ENCODE data around the gene HLA-DQA1. TPM values are rescaled to one million over a fixed set of nuclear protein-coding genes. Genes with fewer than 3 reads are reported as not detected.
"Not testable (repeated sequence)": the region's sequence is repeated elsewhere in the genome, so short reads cannot be mapped to it uniquely, and the experiment has no call there.

HLA-DQA1 gene
- total RNA-seq, 1 donor from 2014 or later: 6.3 TPM

GRCh38 chr6:32666420-32667300, 29.5 kb downstream of the HLA-DQA1 start, which contains the start of gene HLA-DQB1:
Gene HLA-DQB1 (minus strand): TSS chr6:32666657. CDS start chr6:32666607, 50 bp downstream.
- peak within 1 kb of the TSS; percentile 81 for H3K4me3 Mint-ChIP-seq (ENCODE audit: low read depth)
- H3K27ac Mint-ChIP-seq: peak within 1 kb of the TSS; percentile 74
- H3K36me3 Mint-ChIP-seq (ENCODE audit: low read depth): peaks cover 19% of the 10 kb centered on the region
- intact Hi-C loops (cut with micrococcal nuclease): loop anchor here (2.0 kb wide), 1 partner anchor 44 kb away; no protein-coding TSS in a partner anchor
- peak; percentile 46 for DNase-seq (ENCODE audit: low spot score)
- peaks cover 46% of the 10 kb centered on the region for H3K4me1 Mint-ChIP-seq (ENCODE audit: low read depth)
- peaks cover under 1% of the 10 kb centered on the region for H3K9me3 Mint-ChIP-seq
- peaks cover 35% of the 10 kb centered on the region for H3K27me3 Mint-ChIP-seq (ENCODE audit: low read depth)

- Mint-ChIP-seq H3K4me3 (ENCODE audit: low read depth) (no peak overlapping the region), H3K4me1 (ENCODE audit: low read depth) (peaks cover 46% of the 10 kb centered on the region), H3K9me3 (peaks cover 7% of the 10 kb centered on the region), H3K36me3 (ENCODE audit: low read depth) (peaks cover 9% of the 10 kb centered on the region), H3K27ac (no peak overlapping the region), H3K27me3 (ENCODE audit: low read depth) (peaks cover 27% of the 10 kb centered on the region)
- peak; percentile 39 for DNase-seq (ENCODE audit: low spot score)
- intact Hi-C loops (cut with micrococcal nuclease): no loop called here
Measured at GRCh38 chr6:32668226-32668747, 31.1 kb downstream of the HLA-DQA1 start.

DNA sequence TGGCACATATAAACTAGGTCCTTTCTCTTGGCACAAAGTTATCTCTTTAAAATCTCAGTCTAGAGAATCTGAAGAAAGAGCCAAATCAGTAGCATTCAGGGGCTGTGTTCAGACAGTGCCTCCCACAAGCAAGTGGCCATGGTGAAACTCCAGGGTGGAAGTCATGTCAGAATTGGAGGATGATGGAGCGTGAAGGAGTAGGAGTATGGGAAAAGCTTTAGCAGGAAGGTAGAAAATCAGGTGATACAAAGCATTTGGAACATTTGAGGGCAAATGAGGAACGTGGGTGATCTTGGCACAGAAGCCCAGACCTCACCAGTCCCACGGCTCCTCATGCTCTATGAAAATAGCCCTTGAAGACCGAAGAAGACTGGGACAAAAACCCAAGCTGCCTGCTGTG, 32.0 kb downstream of the HLA-DQA1 start:
- DNase-seq (ENCODE audit: low spot score): no peak
- intact Hi-C loops (cut with micrococcal nuclease): no loop called here
- peaks cover 9% of the 10 kb centered on the region for H3K9me3 Mint-ChIP-seq
- peaks cover 3% of the 10 kb centered on the region for H3K36me3 Mint-ChIP-seq (ENCODE audit: low read depth)
- H3K4me1 Mint-ChIP-seq (ENCODE audit: low read depth): peaks cover 41% of the 10 kb centered on the region
- no peak overlapping the region for H3K4me3 Mint-ChIP-seq (ENCODE audit: low read depth)
- H3K27me3 Mint-ChIP-seq (ENCODE audit: low read depth): peaks cover 26% of the 10 kb centered on the region
- no peak overlapping the region for H3K27ac Mint-ChIP-seq

DNA sequence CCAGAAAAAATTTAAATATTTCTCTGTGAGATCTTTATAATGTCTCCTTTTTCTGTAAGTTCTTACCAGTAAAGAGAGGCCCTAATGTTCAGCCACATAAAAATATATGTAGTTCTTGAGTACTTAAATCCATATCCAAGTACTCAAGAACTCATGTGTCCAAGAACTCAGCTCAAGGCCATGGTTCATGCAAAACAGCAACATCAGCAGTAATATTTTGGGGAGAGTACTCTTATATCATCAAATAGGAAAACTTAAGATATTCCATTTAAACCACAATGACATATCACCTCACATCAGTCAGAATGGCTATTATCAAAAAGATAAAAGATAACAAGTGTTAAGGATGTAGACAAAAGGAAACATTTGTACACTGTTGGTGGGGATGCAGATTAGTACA, 32.7 kb downstream of the HLA-DQA1 start:
- Mint-ChIP-seq H3K27ac (no peak overlapping the region), H3K36me3 (ENCODE audit: low read depth) (no peaks in the 10 kb centered on the region), H3K4me1 (ENCODE audit: low read depth) (peaks cover 38% of the 10 kb centered on the region), H3K9me3 (peaks cover 9% of the 10 kb centered on the region), H3K4me3 (ENCODE audit: low read depth) (no peak overlapping the region), H3K27me3 (ENCODE audit: low read depth) (peaks cover 29% of the 10 kb centered on the region)
- DNase-seq (ENCODE audit: low spot score): no peak
- intact Hi-C loops (cut with micrococcal nuclease): no loop called here

DNA sequence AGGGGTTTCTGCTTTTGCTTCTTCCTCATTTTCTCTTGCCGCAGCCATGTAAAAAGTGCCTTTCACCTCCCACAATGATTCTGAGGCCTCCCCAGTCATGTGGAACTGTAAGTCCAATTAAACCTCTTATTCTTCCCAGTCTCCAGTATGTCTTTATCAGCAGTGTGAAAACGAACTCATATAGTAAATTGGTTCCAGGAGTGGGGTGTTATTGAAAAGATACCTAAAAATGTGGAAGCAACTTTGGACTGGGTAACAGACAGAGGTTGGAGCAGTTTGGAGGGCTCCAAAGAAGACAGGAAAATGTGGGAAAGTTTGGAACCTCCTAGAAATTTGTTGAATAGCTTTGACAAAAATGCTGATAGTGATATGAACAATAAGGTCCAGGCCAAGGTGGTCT, 34.7 kb downstream of the HLA-DQA1 start:
- H3K27me3 Mint-ChIP-seq (ENCODE audit: low read depth): peaks cover 36% of the 10 kb centered on the region
- H3K36me3 Mint-ChIP-seq (ENCODE audit: low read depth); H3K27ac Mint-ChIP-seq; H3K4me3 Mint-ChIP-seq (ENCODE audit: low read depth); H3K9me3 Mint-ChIP-seq; intact Hi-C loops (cut with micrococcal nuclease); DNase-seq (ENCODE audit: low spot score): not testable (repeated sequence)
- peaks cover 21% of the 10 kb centered on the region for H3K4me1 Mint-ChIP-seq (ENCODE audit: low read depth)

DNA sequence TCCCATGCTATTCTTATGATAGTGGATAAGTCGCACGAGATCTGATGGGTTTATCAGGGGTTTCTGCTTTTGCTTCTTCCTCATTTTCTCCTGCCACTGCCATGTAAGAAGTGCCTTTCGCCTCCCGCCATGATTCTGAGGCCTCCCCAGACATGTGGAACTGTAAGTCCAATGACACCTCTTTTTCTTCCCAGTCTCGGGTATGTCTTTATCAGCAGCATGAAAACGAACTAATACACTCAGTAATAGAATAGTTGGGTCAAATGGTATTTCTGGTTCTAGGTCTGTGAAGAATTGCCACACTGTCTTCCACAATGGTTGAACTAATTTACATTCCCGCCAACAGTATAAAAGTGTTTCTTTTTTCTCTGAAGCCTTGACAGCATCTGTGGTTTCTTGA, 36.9 kb downstream of the HLA-DQA1 start:
- H3K4me1 Mint-ChIP-seq (ENCODE audit: low read depth); H3K27ac Mint-ChIP-seq; intact Hi-C loops (cut with micrococcal nuclease); DNase-seq (ENCODE audit: low spot score); H3K4me3 Mint-ChIP-seq (ENCODE audit: low read depth); H3K36me3 Mint-ChIP-seq (ENCODE audit: low read depth): not testable (repeated sequence)
- Mint-ChIP-seq H3K27me3 (ENCODE audit: low read depth) (peaks cover 50% of the 10 kb centered on the region), H3K9me3 (peaks cover 22% of the 10 kb centered on the region)

- no peaks in the 10 kb centered on the region for H3K36me3 Mint-ChIP-seq (ENCODE audit: low read depth)
- H3K4me3 Mint-ChIP-seq (ENCODE audit: low read depth): no peak overlapping the region
- H3K9me3 Mint-ChIP-seq: peaks cover 18% of the 10 kb centered on the region
- no peak overlapping the region for H3K27ac Mint-ChIP-seq
- intact Hi-C loops (cut with micrococcal nuclease): no loop called here
- peaks cover 2% of the 10 kb centered on the region for H3K4me1 Mint-ChIP-seq (ENCODE audit: low read depth)
- no peak for DNase-seq (ENCODE audit: low spot score)
- peaks cover 75% of the 10 kb centered on the region for H3K27me3 Mint-ChIP-seq (ENCODE audit: low read depth)
Measured at GRCh38 chr6:32679492-32679891, 42.3 kb downstream of the HLA-DQA1 start.

- peaks cover 6% of the 10 kb centered on the region for H3K4me1 Mint-ChIP-seq (ENCODE audit: low read depth)
- no peak for DNase-seq (ENCODE audit: low spot score)
- no peak overlapping the region for H3K27ac Mint-ChIP-seq
- H3K27me3 Mint-ChIP-seq (ENCODE audit: low read depth): peaks cover 72% of the 10 kb centered on the region
- H3K4me3 Mint-ChIP-seq (ENCODE audit: low read depth): no peak overlapping the region
- intact Hi-C loops (cut with micrococcal nuclease): no loop called here
- H3K36me3 Mint-ChIP-seq (ENCODE audit: low read depth): no peaks in the 10 kb centered on the region
- H3K9me3 Mint-ChIP-seq: peaks cover 18% of the 10 kb centered on the region
Measured at GRCh38 chr6:32680055-32680454, 42.8 kb downstream of the HLA-DQA1 start.

DNA sequence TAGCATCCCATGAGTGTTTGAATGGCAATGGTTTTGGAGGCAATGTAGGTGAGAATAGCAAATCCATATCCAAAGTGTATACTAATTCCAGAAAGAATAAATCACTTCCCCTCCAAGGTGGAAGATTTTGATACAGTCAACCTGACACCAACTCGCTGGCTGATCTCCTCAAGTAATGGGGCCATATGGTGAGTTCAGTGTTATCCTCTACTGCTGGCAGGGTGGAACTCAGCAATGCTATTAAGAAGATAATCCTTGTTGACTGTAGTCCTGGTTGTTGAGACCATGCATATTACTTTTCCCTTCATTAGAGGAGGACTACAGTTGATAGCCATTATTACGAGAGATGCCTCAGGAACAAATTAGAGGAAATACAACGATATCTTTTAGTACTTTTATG, 47.0 kb downstream of the HLA-DQA1 start:
- Mint-ChIP-seq H3K4me1 (ENCODE audit: low read depth) (peaks cover 16% of the 10 kb centered on the region), H3K27me3 (ENCODE audit: low read depth) (peaks cover 45% of the 10 kb centered on the region), H3K4me3 (ENCODE audit: low read depth) (no peak overlapping the region), H3K9me3 (peaks cover 6% of the 10 kb centered on the region), H3K27ac (no peak overlapping the region), H3K36me3 (ENCODE audit: low read depth) (no peaks in the 10 kb centered on the region)
- intact Hi-C loops (cut with micrococcal nuclease): no loop called here
- DNase-seq (ENCODE audit: low spot score): no peak

GRCh38 chr6:32685603-32686002, 48.4 kb downstream of the HLA-DQA1 start:
- H3K4me3 Mint-ChIP-seq (ENCODE audit: low read depth): no peak overlapping the region
- intact Hi-C loops (cut with micrococcal nuclease): loop anchor here (1.0 to 5.0 kb wide), 2 partner anchors 62 to 112 kb away; no protein-coding TSS in a partner anchor
- no peak overlapping the region for H3K27ac Mint-ChIP-seq
- peaks cover 25% of the 10 kb centered on the region for H3K4me1 Mint-ChIP-seq (ENCODE audit: low read depth)
- peaks cover 6% of the 10 kb centered on the region for H3K9me3 Mint-ChIP-seq
- no peaks in the 10 kb centered on the region for H3K36me3 Mint-ChIP-seq (ENCODE audit: low read depth)
- peak; percentile 45 for DNase-seq (ENCODE audit: low spot score)
- H3K27me3 Mint-ChIP-seq (ENCODE audit: low read depth): peaks cover 38% of the 10 kb centered on the region

- Mint-ChIP-seq H3K4me3 (ENCODE audit: low read depth) (no peak overlapping the region), H3K9me3 (no peaks in the 10 kb centered on the region), H3K4me1 (ENCODE audit: low read depth) (peaks cover 24% of the 10 kb centered on the region), H3K27ac (no peak overlapping the region), H3K27me3 (ENCODE audit: low read depth) (peaks cover 40% of the 10 kb centered on the region), H3K36me3 (ENCODE audit: low read depth) (no peaks in the 10 kb centered on the region)
- no peak for DNase-seq (ENCODE audit: low spot score)
- intact Hi-C loops (cut with micrococcal nuclease): loop anchor here (5.0 kb wide), 1 partner anchor 107 kb away; no protein-coding TSS in a partner anchor
Measured at GRCh38 chr6:32689531-32690501, 52.6 kb downstream of the HLA-DQA1 start.

DNA sequence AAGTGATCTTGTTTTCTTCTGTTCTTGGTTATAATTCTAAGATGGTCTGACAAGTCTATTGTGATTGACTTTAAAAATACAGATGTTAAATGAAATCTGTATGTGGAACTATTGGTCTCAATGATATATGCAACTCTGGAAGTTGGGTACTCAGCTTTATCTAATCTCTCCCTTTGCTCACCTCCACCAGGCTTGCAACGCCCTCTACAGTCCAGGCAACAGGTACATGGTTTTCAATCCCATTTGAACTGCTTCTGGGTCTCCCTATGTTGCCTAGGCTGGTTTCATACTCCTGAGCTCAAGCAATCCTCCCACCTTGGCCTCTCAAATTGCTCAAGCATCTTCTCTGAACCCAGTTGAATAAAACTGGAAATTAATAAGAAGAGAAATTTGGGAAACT, 54.8 kb downstream of the HLA-DQA1 start:
- intact Hi-C loops (cut with micrococcal nuclease): no loop called here
- DNase-seq (ENCODE audit: low spot score): peak; percentile 40
- Mint-ChIP-seq H3K27ac (no peak overlapping the region), H3K9me3 (no peaks in the 10 kb centered on the region), H3K27me3 (ENCODE audit: low read depth) (peaks cover 57% of the 10 kb centered on the region), H3K4me1 (ENCODE audit: low read depth) (peaks cover 12% of the 10 kb centered on the region), H3K36me3 (ENCODE audit: low read depth) (no peaks in the 10 kb centered on the region), H3K4me3 (ENCODE audit: low read depth) (no peak overlapping the region)

All from activated T-helper 2 cell treated with anti-CD3 and anti-CD28 coated beads, Interferon-gamma antibody, Interleukin-2, Interleukin-4, amounts not matched to agents 10 μg/mL and 5 μg/mL and 100 μg/mL, durations not matched to agents 14 hours and 24 hours and 36 hours (primary cell).